ENCODE results near the gene ORC4. TPM values are rescaled to one million over a fixed set of nuclear protein-coding genes. Genes with fewer than 3 reads are reported as not detected.

Gene ORC4
- total RNA-seq, 2 experiments from 2014 or later = 28.5 to 29.7 TPM

DNA sequence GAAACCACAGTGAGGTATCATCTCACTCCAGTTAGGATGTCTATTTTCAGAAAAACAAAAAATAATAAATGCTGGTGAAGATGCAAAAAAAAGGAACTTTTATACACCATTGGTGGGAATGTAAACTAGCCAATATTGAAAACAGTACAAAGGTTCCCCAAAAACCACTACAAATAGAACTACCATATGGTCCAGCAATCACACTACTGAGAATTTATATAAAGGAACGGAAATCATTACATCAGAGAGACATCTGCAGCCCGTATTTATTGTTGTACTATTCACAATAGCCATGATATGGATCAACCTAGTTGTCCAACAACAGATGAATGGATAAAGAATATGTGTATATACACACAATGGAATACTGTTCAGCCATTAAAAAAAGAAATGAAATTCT, 52.0 kb downstream of the ORC4 start:
- Mint-ChIP-seq H3K4me3 (no peak overlapping the region), H3K27me3 (no peaks in the 10 kb centered on the region), H3K36me3 (ENCODE audit: low read depth) (peaks cover 50% of the 10 kb centered on the region), H3K27ac (no peak overlapping the region), H3K9me3 (peaks cover 19% of the 10 kb centered on the region), H3K4me1 (no peaks in the 10 kb centered on the region)
- ChIA-PET CTCF (no interaction called here), POLR2A (no interaction called here)
- DNase-seq = no peak

DNA sequence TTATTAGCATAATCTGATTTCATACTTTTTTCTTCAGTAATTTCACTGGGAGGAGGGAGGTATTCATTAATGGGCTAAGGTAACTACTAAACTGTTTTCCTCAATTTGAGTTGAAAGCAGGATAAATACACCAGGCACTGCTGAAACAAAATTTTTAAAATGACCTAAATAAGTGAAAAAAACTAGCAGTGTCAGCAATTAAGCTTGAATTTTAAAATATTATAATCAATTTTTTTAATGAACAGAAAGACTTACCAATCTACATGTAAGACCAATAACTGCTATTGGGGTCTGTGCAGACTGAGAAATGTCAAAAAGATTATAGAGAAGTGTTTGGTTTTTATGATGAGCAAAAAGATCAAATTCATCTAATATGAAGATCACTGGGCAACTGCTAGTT, 68.4 kb downstream of the ORC4 start:
- peaks cover 11% of the 10 kb centered on the region for H3K36me3 Mint-ChIP-seq (ENCODE audit: low read depth)
- ChIA-PET CTCF (no interaction called here), POLR2A (no interaction called here)
- no peak for DNase-seq
- H3K4me3 Mint-ChIP-seq = no peak overlapping the region
- H3K27ac Mint-ChIP-seq = no peak overlapping the region
- no peaks in the 10 kb centered on the region for H3K4me1 Mint-ChIP-seq
- H3K27me3 Mint-ChIP-seq = no peaks in the 10 kb centered on the region
- H3K9me3 Mint-ChIP-seq = no peaks in the 10 kb centered on the region

DNA sequence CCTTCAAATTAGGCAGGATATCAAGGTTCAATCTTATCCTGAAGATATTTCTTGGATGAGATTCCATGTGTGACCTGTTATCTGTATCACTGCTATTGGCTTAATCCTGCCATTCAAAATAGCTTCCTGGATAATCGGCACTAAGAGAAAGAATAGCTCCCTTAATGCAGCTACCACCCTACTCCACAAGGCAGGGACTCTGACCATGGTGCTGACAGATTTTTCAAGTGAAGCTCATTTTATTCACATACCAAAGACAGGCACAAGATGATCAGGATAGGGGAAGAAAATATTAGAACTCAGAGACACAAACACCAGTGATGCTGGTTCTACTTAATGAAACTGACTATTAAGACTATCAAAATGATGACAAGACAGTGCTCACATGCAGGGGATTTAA, 74.9 kb downstream of the ORC4 start:
- H3K4me1 Mint-ChIP-seq = no peaks in the 10 kb centered on the region
- ChIA-PET CTCF (interaction anchor here (1.2 to 1.4 kb wide), 2 partner anchors 11 to 563 kb away, joined by 3 to 4 read pairs; no protein-coding TSS in a partner anchor), POLR2A (interaction anchor here (0.5 kb wide), 1 partner anchor 75 kb away, joined by 3 read pairs; the partner anchor contains the start of gene MBD5)
- no peaks in the 10 kb centered on the region for H3K27me3 Mint-ChIP-seq
- no peaks in the 10 kb centered on the region for H3K9me3 Mint-ChIP-seq
- no peak for DNase-seq
- no peak overlapping the region for H3K27ac Mint-ChIP-seq
- H3K4me3 Mint-ChIP-seq = no peak overlapping the region
- peaks cover 3% of the 10 kb centered on the region for H3K36me3 Mint-ChIP-seq (ENCODE audit: low read depth)

DNA sequence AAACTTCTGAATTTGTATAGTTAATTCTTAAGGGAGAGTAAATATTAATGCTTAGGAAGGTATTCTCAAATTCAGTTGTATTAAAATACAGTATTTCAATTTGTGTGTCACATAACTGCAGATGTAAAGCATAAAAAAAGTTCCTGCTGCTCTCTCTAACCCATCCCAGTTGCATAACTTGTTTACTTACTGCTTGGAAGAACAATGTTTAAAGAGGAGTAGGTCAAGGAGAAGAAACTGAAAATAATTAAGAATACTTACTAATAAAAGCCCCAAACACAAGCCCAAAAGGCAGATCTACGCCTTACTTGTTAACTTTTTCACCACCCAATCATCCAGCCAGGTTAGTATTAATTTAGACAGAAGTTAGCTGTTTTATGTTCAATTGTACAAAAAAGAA, 81.2 kb downstream of the ORC4 start:
- H3K4me3 Mint-ChIP-seq = no peak overlapping the region
- no peak for DNase-seq
- H3K27ac Mint-ChIP-seq = no peak overlapping the region
- CTCF ChIA-PET = no interaction called here
- H3K4me1 Mint-ChIP-seq = no peaks in the 10 kb centered on the region
- peaks cover 6% of the 10 kb centered on the region for H3K36me3 Mint-ChIP-seq (ENCODE audit: low read depth)
- no peaks in the 10 kb centered on the region for H3K27me3 Mint-ChIP-seq
- H3K9me3 Mint-ChIP-seq = no peaks in the 10 kb centered on the region
- POLR2A ChIA-PET = no interaction called here

DNA sequence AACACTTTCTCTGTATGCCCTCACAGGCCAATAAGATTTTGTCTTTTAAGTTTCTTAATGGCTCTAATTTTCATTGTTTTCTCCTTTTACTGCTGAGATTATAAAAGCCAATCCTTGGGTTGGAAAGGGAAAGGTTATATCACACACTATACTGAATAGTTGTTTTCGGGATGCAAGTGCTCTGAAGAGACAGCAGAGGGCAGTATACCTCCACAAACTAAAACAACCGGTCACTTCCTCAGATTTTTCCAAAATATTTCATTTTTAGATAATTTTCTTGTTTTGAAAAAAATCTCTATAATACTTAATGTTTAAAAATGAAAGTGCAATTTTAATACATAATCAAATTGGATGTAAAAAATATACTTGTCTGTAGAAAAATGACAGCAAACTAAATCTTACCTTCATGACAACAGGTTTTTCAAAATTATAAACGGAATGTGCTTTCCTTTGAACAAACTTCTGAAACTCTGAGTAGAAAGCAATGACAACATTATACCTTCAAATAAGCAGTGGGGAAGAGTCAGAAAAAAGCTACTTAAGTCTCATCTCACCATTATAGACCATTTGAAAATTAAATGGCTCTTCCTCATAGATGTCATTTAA, 82.7 kb downstream of the ORC4 start:
- Mint-ChIP-seq H3K27ac (no peak overlapping the region), H3K4me3 (no peak overlapping the region), H3K4me1 (no peaks in the 10 kb centered on the region), H3K27me3 (no peaks in the 10 kb centered on the region), H3K36me3 (ENCODE audit: low read depth) (peaks cover 3% of the 10 kb centered on the region), H3K9me3 (no peaks in the 10 kb centered on the region)
- ChIA-PET POLR2A (no interaction called here), CTCF (interaction anchor here (3.6 kb wide), 1 partner anchor 571 kb away, joined by 20 read pairs; no protein-coding TSS in a partner anchor)
- DNase-seq = no peak

DNA sequence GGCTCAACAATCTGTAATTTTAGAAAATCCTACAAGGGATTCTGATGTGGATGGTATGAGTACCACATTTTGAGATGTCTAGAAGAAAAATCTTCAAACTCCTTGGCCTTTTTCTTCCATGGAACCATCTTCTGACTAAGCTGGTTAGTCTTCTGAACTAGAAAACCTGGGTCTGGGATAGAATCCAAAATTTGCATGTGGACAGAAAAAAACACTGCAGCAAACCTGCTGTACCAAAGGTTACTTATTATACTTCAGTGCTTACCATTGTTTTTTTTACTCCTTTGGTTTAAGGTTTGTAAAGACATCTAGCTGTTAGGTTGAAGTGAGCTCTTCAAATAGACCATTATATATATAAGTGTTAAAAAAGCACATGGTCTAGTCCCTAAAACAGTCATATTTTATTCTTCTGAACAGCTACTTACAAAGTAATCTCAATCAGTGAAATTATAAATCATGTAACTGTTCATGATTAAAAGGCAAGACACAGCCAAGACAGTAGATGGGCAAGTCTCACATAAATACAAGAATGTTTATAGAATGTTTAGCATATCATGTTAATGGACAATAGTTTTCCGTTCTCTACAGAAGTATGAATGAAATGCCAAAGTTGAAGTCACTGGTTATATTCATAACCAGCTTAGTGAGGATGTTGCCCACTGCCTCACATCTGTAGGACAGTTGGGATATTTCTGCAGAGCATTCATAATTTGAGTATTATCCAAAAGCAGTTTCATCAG, 85.5 kb downstream of the ORC4 start:
- no peak for DNase-seq
- peaks cover 9% of the 10 kb centered on the region for H3K36me3 Mint-ChIP-seq (ENCODE audit: low read depth)
- H3K4me3 Mint-ChIP-seq = no peak overlapping the region
- H3K4me1 Mint-ChIP-seq = no peaks in the 10 kb centered on the region
- ChIA-PET CTCF (interaction anchor here (1.1 to 3.6 kb wide), 2 partner anchors 10 to 574 kb away, joined by 3 to 20 read pairs; no protein-coding TSS in a partner anchor), POLR2A (no interaction called here)
- no peak overlapping the region for H3K27ac Mint-ChIP-seq
- no peaks in the 10 kb centered on the region for H3K27me3 Mint-ChIP-seq
- no peaks in the 10 kb centered on the region for H3K9me3 Mint-ChIP-seq

DNA sequence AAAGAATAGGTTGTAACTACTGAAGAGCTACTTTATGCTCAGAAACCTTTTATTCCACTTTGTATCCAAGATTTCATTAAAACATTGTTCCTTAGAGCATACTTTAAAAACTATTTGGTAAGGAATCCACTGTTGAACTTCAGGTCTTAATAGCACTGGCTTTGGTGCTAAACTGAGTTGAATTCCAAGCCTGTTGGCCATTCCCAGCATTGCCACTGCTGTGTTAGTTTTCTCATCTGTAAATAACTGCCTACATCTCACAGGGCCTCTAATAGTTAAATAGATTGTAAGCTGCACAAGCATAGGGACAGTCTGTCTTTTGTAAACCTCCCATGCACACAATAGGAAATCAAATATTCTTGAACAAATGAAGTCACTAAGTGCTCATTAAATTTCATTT, 86.6 kb downstream of the ORC4 start:
- no peak overlapping the region for H3K27ac Mint-ChIP-seq
- CTCF ChIA-PET = interaction anchor here (0.7 kb wide), 1 partner anchor 575 kb away, joined by 3 read pairs; no protein-coding TSS in a partner anchor
- no peak overlapping the region for H3K4me3 Mint-ChIP-seq
- peaks cover 14% of the 10 kb centered on the region for H3K36me3 Mint-ChIP-seq (ENCODE audit: low read depth)
- POLR2A ChIA-PET = no interaction called here
- H3K27me3 Mint-ChIP-seq = no peaks in the 10 kb centered on the region
- no peak for DNase-seq
- no peaks in the 10 kb centered on the region for H3K4me1 Mint-ChIP-seq
- H3K9me3 Mint-ChIP-seq = no peaks in the 10 kb centered on the region

DNA sequence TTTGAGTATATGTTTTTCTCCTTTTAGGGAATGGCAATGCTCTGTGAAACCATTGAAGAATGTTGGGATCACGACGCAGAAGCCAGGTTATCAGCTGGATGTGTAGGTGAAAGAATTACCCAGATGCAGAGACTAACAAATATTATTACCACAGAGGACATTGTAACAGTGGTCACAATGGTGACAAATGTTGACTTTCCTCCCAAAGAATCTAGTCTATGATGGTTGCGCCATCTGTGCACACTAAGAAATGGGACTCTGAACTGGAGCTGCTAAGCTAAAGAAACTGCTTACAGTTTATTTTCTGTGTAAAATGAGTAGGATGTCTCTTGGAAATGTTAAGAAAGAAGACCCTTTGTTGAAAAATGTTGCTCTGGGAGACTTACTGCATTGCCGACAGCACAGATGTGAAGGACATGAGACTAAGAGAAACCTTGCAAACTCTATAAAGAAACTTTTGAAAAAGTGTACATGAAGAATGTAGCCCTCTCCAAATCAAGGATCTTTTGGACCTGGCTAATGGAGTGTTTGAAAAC, 93.4 kb downstream of the ORC4 start:
- Mint-ChIP-seq H3K36me3 (ENCODE audit: low read depth) (peaks cover 26% of the 10 kb centered on the region), H3K27ac (no peak overlapping the region), H3K4me1 (no peaks in the 10 kb centered on the region), H3K27me3 (no peaks in the 10 kb centered on the region), H3K4me3 (no peak overlapping the region), H3K9me3 (no peaks in the 10 kb centered on the region)
- ChIA-PET CTCF (no interaction called here), POLR2A (no interaction called here)
- DNase-seq = no peak

DNA sequence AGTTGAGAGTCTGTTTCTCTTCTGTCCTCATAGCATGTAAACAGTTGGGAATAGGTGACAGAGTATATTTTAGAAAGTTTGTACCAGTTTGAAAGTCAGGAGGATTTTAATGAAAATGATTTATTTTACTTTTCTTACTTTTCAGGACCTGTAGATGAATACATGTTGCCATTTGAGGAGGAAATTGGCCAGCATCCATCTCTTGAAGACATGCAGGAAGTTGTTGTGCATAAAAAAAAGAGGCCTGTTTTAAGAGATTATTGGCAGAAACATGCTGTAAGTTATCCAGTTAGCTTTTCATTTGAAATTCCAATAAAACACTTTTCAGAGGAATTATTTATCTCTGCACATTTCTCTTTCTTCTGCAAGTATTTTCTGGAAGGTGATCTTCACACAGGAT, 94.7 kb downstream of the ORC4 start:
- Mint-ChIP-seq H3K27me3 (no peaks in the 10 kb centered on the region), H3K36me3 (ENCODE audit: low read depth) (peaks cover 30% of the 10 kb centered on the region), H3K4me1 (no peaks in the 10 kb centered on the region), H3K9me3 (no peaks in the 10 kb centered on the region), H3K27ac (no peak overlapping the region), H3K4me3 (no peak overlapping the region)
- no peak for DNase-seq
- ChIA-PET POLR2A (no interaction called here), CTCF (no interaction called here)

DNA sequence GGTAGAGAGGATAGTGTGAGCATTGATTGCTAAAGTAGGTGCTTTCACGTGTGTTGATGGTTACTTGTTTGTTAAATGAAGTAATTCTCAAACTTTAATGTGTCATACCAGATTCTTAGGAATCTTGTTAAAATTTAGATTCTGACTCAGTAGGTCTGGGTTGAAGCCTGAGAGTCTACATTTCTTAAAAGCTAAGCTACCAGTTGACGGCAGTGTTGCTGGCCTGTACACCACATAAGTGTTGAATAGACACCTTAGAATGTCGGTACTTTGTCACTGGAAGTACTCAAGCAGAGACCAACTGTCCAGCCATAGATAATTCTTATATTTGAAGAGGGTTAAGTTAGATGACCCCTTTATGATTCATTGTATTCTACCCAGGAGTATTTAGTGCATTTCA, 95.9 kb downstream of the ORC4 start:
- ChIA-PET POLR2A (no interaction called here), CTCF (no interaction called here)
- Mint-ChIP-seq H3K36me3 (ENCODE audit: low read depth) (peaks cover 28% of the 10 kb centered on the region), H3K9me3 (no peaks in the 10 kb centered on the region), H3K4me3 (no peak overlapping the region), H3K27ac (no peak overlapping the region), H3K27me3 (no peaks in the 10 kb centered on the region), H3K4me1 (no peaks in the 10 kb centered on the region)
- DNase-seq = no peak

DNA sequence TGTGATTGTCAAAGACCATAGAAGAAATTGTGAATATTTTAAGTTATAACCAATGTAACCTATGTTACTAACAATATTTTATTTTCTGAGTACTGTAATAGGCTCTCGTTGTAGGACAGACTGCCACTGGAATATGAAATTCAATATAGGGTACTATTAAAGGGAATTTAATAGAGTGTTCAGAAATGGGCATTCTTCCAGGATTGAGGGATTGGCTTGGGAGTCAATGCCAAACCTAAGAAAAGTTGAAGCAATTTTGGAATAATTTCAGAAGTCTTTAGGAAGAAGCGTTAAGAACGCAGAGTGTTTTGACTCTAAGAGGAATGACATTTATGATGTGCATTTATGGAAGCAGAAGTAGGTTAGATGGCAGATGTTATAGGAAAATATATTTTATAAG, 96.7 kb downstream of the ORC4 start:
- POLR2A ChIA-PET = no interaction called here
- Mint-ChIP-seq H3K4me1 (no peaks in the 10 kb centered on the region), H3K27ac (no peak overlapping the region), H3K36me3 (ENCODE audit: low read depth) (peaks cover 29% of the 10 kb centered on the region), H3K27me3 (no peaks in the 10 kb centered on the region), H3K4me3 (no peak overlapping the region), H3K9me3 (no peaks in the 10 kb centered on the region)
- CTCF ChIA-PET = no interaction called here
- DNase-seq = no peak

DNA sequence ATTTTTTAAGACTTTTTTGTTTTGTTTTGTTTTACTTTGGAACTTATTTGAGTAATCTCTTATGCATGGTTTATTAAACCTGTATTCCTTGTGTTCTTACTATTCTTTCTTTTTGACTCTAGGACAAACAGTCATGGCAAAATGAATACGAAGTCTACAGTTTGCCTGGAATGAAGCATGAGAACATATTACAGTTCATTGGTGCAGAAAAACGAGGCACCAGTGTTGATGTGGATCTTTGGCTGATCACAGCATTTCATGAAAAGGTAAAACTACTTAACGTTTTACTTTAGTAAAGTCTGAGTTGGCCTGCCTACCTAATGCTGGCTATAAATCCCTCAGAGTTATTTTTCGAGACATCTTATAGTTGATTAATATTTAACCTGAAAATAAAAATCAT, 103.4 kb downstream of the ORC4 start:
- H3K4me1 Mint-ChIP-seq = peaks cover 7% of the 10 kb centered on the region
- no peak for DNase-seq
- POLR2A ChIA-PET = no interaction called here
- H3K27ac Mint-ChIP-seq = no peak overlapping the region
- H3K4me3 Mint-ChIP-seq = no peak overlapping the region
- H3K27me3 Mint-ChIP-seq = no peaks in the 10 kb centered on the region
- CTCF ChIA-PET = no interaction called here
- H3K9me3 Mint-ChIP-seq = no peaks in the 10 kb centered on the region
- peaks cover 30% of the 10 kb centered on the region for H3K36me3 Mint-ChIP-seq (ENCODE audit: low read depth)

DNA sequence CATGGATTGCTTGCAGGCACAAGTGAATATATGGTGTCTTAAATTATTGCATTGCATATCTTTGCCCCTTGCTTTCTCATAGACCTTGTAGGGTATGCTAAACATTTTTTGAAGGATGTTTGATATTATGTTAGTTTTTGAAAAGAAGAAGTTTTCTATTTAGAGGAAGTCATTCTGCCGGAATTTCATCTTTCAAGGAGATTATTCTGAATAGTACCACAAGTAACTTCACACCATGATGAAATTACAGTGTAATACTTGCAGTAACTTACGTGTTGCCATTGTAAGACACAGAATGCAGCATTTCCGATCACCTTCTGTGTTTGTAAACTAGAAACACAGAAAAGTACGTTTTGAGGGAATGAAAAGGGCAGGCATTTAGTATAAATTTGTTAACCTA, 103.8 kb downstream of the ORC4 start:
- H3K9me3 Mint-ChIP-seq = no peaks in the 10 kb centered on the region
- H3K27me3 Mint-ChIP-seq = no peaks in the 10 kb centered on the region
- H3K27ac Mint-ChIP-seq = no peak overlapping the region
- ChIA-PET CTCF (interaction anchor here (1.6 kb wide), 1 partner anchor 871 kb away, joined by 3 read pairs; no protein-coding TSS in a partner anchor), POLR2A (no interaction called here)
- H3K4me3 Mint-ChIP-seq = no peak overlapping the region
- DNase-seq = no peak
- H3K36me3 Mint-ChIP-seq (ENCODE audit: low read depth) = peaks cover 30% of the 10 kb centered on the region
- peaks cover 7% of the 10 kb centered on the region for H3K4me1 Mint-ChIP-seq

DNA sequence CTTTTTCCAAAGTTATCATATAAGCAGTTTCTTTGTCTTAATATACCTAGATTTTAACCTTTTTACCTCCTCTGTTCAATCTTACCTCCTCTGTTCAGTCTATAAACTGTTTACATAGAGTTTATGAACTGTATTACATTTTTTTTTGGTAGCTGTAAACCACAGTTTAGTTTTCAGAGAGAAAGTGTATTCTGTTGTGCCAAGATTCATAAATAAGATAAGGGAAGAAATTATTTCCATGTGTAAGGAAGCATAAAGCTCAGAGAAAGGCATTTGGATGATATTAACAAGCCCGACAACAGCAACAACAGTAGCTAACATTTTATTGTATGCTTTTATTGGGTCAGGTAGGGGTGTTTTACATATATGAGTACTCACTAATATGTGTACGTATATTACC, 104.5 kb downstream of the ORC4 start:
- H3K36me3 Mint-ChIP-seq (ENCODE audit: low read depth) = peaks cover 24% of the 10 kb centered on the region
- no peak overlapping the region for H3K4me3 Mint-ChIP-seq
- H3K27ac Mint-ChIP-seq = no peak overlapping the region
- no peaks in the 10 kb centered on the region for H3K9me3 Mint-ChIP-seq
- POLR2A ChIA-PET = no interaction called here
- DNase-seq = no peak
- H3K27me3 Mint-ChIP-seq = no peaks in the 10 kb centered on the region
- H3K4me1 Mint-ChIP-seq = peaks cover 8% of the 10 kb centered on the region
- CTCF ChIA-PET = interaction anchor here (1.6 kb wide), 1 partner anchor 871 kb away, joined by 3 read pairs; no protein-coding TSS in a partner anchor
